Left lung (tissue), 10 donors: ENCODE measurements around the gene ECSIT. TPM values are rescaled to one million over a fixed set of nuclear protein-coding genes. Genes with fewer than 3 reads are reported as not detected.
"Not testable (repeated sequence)": the region's sequence is repeated elsewhere in the genome, so short reads cannot be mapped to it uniquely, and the experiment has no call there.

Source experiments
- ATAC-seq: fragments of 200-7000 bp; cut with Tn5 transposase; one replicate; pipeline ENCODE4 v1.9.1; 2020; ENCODE audit warnings: moderate library complexity
- DNase-seq, 4 donors: peaks; one replicate each; pipeline ENCODE4 v3.0.0-alpha.2; 2013 to 2020
- H3K27ac ChIP-seq, 2 donors: fragments of 200-600 bp; sonication (generic) in 1 of 2; one replicate each; pipeline versions ENCODE4 v1.5.0 to v1.8.0; 2020 to 2021
- H3K27me3 ChIP-seq, 2 donors: fragments of 200-600 bp; sonication (generic) in 1 of 2; one replicate each; pipeline versions ENCODE4 v1.5.0 to v1.8.0; 2020 to 2021
- H3K36me3 ChIP-seq, 2 donors: fragments of 200-600 bp; sonication (generic) in 1 of 2; one replicate each; pipeline versions ENCODE4 v1.5.0 to v1.8.0; 2020 to 2021
- H3K4me1 ChIP-seq, 2 donors: fragments of 200-600 bp; one replicate each; pipeline ENCODE4 v1.8.0; 2021
- H3K4me3 ChIP-seq, 2 donors: fragments of 200-600 bp; sonication (generic) in 1 of 2; one replicate each; pipeline versions ENCODE4 v1.5.0 to v1.8.0; 2020 to 2021; ENCODE audit warnings: mild to moderate bottlenecking in 1 of 2
- H3K9me3 ChIP-seq, 2 donors: fragments of 200-600 bp; sonication (generic) in 1 of 2; one replicate each; pipeline versions ENCODE4 v1.5.0 to v1.8.0; 2020 to 2021
- intact Hi-C, 2 donors: fragments of 100-400 bp; cut with DNase I; formaldehyde crosslinking; loops; one replicate each; pipeline versions ENCODE4 v1.11.2 to v1.14.2; 2022
- polyA plus RNA-seq, 6 donors: library from polyadenylated mRNA; unstranded; fragments of 120-200 nt; gene quantifications; one replicate each; pipeline ENCODE4 v1.2.1, GENCODE V29; 2013; ENCODE audit not compliant: insufficient read length in 6 of 6
- total RNA-seq, 2 donors: library from RNA; stranded (reverse); fragmentation: NEBNext Ultra II Directional; extraction: Animal tissue kit (Norgen Biotek cat#: 25700); gene quantifications; one replicate each; pipeline ENCODE4 v1.2.1, GENCODE V29; 2021
- TF ChIP-seq, protein P1 (sequence below), 2 donors: fragments of 200-600 bp; sonication (generic) in 1 of 2; IDR thresholded peaks; one replicate each; pipeline versions ENCODE4 v1.5.0 to v1.8.0; 2021; ENCODE audit warnings: antibody characterized with exemption in 2 of 2
- donor health status: DM: no; HTN: yes; CAD: no.
- donor health status: DM: no; HTN: no; CAD: no.

ECSIT gene
- total and polyA plus RNA-seq, 8 donors, result 32.6 to 44.6 (median 36.6) TPM

GRCh38 chr19:11461453-11461852 lies 67.5 kb downstream of the ECSIT start:
- H3K9me3 ChIP-seq, result no peaks in the 10 kb centered on the region
- H3K27me3 ChIP-seq, result peaks cover 0 to 32% of the 10 kb centered on the region in 2 donors
- ATAC-seq, result no peak
- no peak for DNase-seq
- intact Hi-C loops, result no loop called here
- H3K4me3 ChIP-seq, result no peak overlapping the region
- no peak overlapping the region for H3K27ac ChIP-seq
- TF ChIP-seq, protein P1, sequence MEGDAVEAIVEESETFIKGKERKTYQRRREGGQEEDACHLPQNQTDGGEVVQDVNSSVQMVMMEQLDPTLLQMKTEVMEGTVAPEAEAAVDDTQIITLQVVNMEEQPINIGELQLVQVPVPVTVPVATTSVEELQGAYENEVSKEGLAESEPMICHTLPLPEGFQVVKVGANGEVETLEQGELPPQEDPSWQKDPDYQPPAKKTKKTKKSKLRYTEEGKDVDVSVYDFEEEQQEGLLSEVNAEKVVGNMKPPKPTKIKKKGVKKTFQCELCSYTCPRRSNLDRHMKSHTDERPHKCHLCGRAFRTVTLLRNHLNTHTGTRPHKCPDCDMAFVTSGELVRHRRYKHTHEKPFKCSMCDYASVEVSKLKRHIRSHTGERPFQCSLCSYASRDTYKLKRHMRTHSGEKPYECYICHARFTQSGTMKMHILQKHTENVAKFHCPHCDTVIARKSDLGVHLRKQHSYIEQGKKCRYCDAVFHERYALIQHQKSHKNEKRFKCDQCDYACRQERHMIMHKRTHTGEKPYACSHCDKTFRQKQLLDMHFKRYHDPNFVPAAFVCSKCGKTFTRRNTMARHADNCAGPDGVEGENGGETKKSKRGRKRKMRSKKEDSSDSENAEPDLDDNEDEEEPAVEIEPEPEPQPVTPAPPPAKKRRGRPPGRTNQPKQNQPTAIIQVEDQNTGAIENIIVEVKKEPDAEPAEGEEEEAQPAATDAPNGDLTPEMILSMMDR (IDR thresholded peaks at IDR 0.05), result no peak
- H3K36me3 ChIP-seq, result no peaks in the 10 kb centered on the region
- no peaks in the 10 kb centered on the region for H3K4me1 ChIP-seq

GRCh38 chr19:11460207-11460606 lies 68.7 kb downstream of the ECSIT start:
- TF ChIP-seq, protein P1 (IDR thresholded peaks at IDR 0.05), result no peak
- no peaks in the 10 kb centered on the region for H3K4me1 ChIP-seq
- no peaks in the 10 kb centered on the region for H3K36me3 ChIP-seq
- intact Hi-C loops, result no loop called here
- H3K27me3 ChIP-seq, result peaks cover 0 to 32% of the 10 kb centered on the region in 2 donors
- no peak for DNase-seq
- no peak for ATAC-seq
- no peak overlapping the region for H3K27ac ChIP-seq
- no peaks in the 10 kb centered on the region for H3K9me3 ChIP-seq
- H3K4me3 ChIP-seq, result no peak overlapping the region

- H3K9me3 ChIP-seq, intact Hi-C loops, DNase-seq, ATAC-seq, H3K27ac ChIP-seq, H3K36me3 ChIP-seq, H3K4me1 ChIP-seq, H3K4me3 ChIP-seq: not testable (repeated sequence)
- peaks cover 0 to 37% of the 10 kb centered on the region in 2 donors for H3K27me3 ChIP-seq
Observed at GRCh38 chr19:11458912-11459311, 70.0 kb downstream of the ECSIT start.

GRCh38 chr19:11458236-11458900 lies 70.6 kb downstream of the ECSIT start:
- intact Hi-C loops, result no loop called here
- Histone ChIP-seq H3K27me3 (peaks cover 0 to 43% of the 10 kb centered on the region in 2 donors), H3K4me1 (no peaks in the 10 kb centered on the region), H3K9me3 (no peaks in the 10 kb centered on the region), H3K27ac (no peak overlapping the region), H3K36me3 (no peaks in the 10 kb centered on the region), H3K4me3 (no peak overlapping the region)
- no peak for ATAC-seq
- TF ChIP-seq, protein P1 (IDR thresholded peaks at IDR 0.05), result no peak
- no peak for DNase-seq

- Histone ChIP-seq H3K27ac (no peak overlapping the region), H3K4me3 (no peak overlapping the region), H3K4me1 (no peaks in the 10 kb centered on the region), H3K36me3 (no peaks in the 10 kb centered on the region), H3K27me3 (peaks cover 0 to 43% of the 10 kb centered on the region in 2 donors), H3K9me3 (no peaks in the 10 kb centered on the region)
- ATAC-seq (no peak), DNase-seq (no peak)
- TF ChIP-seq, protein P1 (IDR thresholded peaks at IDR 0.05), result no peak
- intact Hi-C loops, result no loop called here
Observed at GRCh38 chr19:11457831-11458230, 71.1 kb downstream of the ECSIT start.

DNA sequence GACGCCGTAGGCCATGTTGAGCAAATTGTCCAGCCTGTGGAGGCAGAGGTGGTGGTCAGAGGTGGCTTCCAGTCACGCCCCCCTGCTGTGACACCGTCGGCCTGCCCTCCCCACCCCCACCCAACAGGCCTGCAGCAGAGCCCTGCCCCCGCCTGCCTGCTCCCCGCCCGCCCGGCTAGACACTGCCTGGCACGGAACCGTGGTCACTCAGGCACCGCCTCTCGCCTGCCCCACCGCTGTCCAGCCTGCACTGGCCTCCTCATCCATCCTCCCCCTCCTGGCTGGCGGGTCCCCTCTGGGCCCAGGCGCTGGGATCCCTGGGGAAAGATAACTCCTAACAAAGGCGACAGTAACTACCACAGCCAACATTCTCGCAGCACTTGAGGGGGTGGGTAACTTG lies 71.8 kb downstream of the ECSIT start:
- peak in 1 of 4 donors; percentile 76 for DNase-seq

More for the DNA sequence above, 71.8 kb downstream of the ECSIT start:
- H3K4me1 ChIP-seq, result no peaks in the 10 kb centered on the region
- no peaks in the 10 kb centered on the region for H3K9me3 ChIP-seq
- intact Hi-C loops, result no loop called here
- TF ChIP-seq, protein P1 (IDR thresholded peaks at IDR 0.05), result no peak
- no peak for ATAC-seq
- no peaks in the 10 kb centered on the region for H3K36me3 ChIP-seq
- no peak overlapping the region for H3K27ac ChIP-seq
- H3K4me3 ChIP-seq, result no peak overlapping the region
- peaks cover 0 to 43% of the 10 kb centered on the region in 2 donors for H3K27me3 ChIP-seq
